B cell (primary cell): ENCODE measurements around the gene TERB1.

Source experiments
- EZH2 ChIP-seq: IDR thresholded peaks from 2 replicates; pipeline ENCODE4 v1.6.1; 2012; ENCODE audit warnings: borderline replicate concordance, low read depth, mild to moderate bottlenecking, moderate library complexity, low read length; ENCODE audit not compliant: insufficient read depth, poor library complexity, severe bottlenecking
- TF ChIP-seq, protein P1 (sequence below): fragments of 200-600 bp; IDR thresholded peaks from one replicate; pipeline ENCODE4 v1.8.0; 2022; ENCODE audit warnings: antibody characterized with exemption, mild to moderate bottlenecking

DNA sequence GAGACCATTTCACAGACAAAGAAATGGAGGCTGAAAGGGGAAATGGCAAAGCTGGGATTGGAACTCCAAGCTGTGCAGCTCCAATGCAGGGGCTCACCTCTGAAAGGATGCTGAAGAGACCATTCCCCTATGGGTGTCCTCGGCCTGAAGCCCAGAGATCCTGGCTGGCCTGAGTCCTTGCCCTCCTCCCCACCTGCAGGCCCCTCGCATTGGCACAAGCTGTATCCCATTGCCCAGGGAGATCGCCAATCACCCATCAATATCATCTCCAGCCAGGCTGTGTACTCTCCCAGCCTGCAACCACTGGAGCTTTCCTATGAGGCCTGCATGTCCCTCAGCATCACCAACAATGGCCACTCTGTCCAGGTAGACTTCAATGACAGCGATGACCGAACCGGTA, 45.4 kb upstream of the TERB1 start:
- TF ChIP-seq, protein P1, sequence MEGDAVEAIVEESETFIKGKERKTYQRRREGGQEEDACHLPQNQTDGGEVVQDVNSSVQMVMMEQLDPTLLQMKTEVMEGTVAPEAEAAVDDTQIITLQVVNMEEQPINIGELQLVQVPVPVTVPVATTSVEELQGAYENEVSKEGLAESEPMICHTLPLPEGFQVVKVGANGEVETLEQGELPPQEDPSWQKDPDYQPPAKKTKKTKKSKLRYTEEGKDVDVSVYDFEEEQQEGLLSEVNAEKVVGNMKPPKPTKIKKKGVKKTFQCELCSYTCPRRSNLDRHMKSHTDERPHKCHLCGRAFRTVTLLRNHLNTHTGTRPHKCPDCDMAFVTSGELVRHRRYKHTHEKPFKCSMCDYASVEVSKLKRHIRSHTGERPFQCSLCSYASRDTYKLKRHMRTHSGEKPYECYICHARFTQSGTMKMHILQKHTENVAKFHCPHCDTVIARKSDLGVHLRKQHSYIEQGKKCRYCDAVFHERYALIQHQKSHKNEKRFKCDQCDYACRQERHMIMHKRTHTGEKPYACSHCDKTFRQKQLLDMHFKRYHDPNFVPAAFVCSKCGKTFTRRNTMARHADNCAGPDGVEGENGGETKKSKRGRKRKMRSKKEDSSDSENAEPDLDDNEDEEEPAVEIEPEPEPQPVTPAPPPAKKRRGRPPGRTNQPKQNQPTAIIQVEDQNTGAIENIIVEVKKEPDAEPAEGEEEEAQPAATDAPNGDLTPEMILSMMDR, result no peak
- no peak for TF ChIP-seq EZH2
